ENCODE measurements around the gene PPP1R13L.

DNA sequence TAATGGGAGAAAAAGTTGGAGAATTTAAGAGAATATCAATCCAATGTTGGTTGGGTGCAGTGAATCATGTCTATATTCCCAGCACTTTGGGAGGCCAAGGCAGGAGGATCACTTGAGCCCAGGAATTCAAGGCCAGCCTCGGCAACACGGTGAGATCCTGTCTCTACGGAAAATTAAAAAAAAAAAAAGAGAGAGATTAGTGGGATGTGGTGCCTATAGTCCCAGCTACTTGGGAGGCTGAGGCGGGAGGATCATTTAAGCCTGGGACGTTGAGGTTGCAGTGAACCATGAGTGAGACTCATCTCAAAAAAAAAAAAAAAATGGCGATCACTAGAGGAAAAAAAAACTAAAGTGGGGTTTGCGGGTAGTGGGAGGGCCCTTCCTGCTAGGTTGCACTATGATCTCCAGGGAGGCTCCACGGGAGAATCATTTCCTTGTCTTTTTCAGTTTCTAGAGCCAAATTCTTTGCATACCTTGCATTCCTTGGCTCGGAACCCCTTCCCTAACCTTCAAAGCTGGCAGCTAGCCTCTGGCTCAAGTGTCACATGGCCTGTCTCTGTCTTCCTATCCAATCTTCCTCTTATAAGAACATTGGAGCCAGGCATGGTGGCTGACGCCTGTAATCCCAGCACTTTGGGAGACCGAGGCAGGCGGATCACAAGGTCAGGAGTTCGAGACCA, 28.7 kb downstream of the PPP1R13L start:
- TF ChIP-seq ZNF768 (tag by site-specific recombination; IDR thresholded peaks at IDR 0.05) (no peak), ZNF785 (tag by site-specific recombination; IDR thresholded peaks at IDR 0.05) (no peak), CTCF (tag by site-specific recombination; IDR thresholded peaks at IDR 0.05) (no peak), ZNF549 (tag by site-specific recombination; IDR thresholded peaks at IDR 0.05) (no peak), RBAK (tag by site-specific recombination; IDR thresholded peaks at IDR 0.05) (no peak), ZNF660 (tag by site-specific recombination; IDR thresholded peaks at IDR 0.05) (no peak), ZNF23 (tag by site-specific recombination; IDR thresholded peaks at IDR 0.05; ENCODE audit: borderline replicate concordance) (no peak), REST (tag by site-specific recombination; IDR thresholded peaks at IDR 0.05) (no peak), ZNF132 (tag by site-specific recombination; IDR thresholded peaks at IDR 0.05; ENCODE audit: borderline replicate concordance) (no peak), ZNF394 (tag by site-specific recombination; IDR thresholded peaks at IDR 0.05; ENCODE audit: borderline replicate concordance) (no peak), ZNF146 (tag by site-specific recombination; IDR thresholded peaks at IDR 0.05) (no peak), ZNF692 (tag by site-specific recombination; IDR thresholded peaks at IDR 0.05) (no peak)
- TF ChIP-seq, protein P1, sequence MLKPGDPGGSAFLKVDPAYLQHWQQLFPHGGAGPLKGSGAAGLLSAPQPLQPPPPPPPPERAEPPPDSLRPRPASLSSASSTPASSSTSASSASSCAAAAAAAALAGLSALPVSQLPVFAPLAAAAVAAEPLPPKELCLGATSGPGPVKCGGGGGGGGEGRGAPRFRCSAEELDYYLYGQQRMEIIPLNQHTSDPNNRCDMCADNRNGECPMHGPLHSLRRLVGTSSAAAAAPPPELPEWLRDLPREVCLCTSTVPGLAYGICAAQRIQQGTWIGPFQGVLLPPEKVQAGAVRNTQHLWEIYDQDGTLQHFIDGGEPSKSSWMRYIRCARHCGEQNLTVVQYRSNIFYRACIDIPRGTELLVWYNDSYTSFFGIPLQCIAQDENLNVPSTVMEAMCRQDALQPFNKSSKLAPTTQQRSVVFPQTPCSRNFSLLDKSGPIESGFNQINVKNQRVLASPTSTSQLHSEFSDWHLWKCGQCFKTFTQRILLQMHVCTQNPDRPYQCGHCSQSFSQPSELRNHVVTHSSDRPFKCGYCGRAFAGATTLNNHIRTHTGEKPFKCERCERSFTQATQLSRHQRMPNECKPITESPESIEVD (tag by site-specific recombination; IDR thresholded peaks at IDR 0.05): no peak

Measured in HEK293 (cell line).